ENCODE results near the gene NECAP2.
"Not testable (repeated sequence)": the region's sequence is repeated elsewhere in the genome, so short reads cannot be mapped to it uniquely, and the experiment has no call there.

NECAP2 gene

GRCh38 chr1:16433030-16433429, 7.5 kb upstream of the NECAP2 start:
- no peak for DNase-seq

- DNase-seq: no peak
Measured at GRCh38 chr1:16434007-16434406, 6.5 kb upstream of the NECAP2 start.

- DNase-seq: no peak
Measured at GRCh38 chr1:16434501-16434900, 6.0 kb upstream of the NECAP2 start.

DNA sequence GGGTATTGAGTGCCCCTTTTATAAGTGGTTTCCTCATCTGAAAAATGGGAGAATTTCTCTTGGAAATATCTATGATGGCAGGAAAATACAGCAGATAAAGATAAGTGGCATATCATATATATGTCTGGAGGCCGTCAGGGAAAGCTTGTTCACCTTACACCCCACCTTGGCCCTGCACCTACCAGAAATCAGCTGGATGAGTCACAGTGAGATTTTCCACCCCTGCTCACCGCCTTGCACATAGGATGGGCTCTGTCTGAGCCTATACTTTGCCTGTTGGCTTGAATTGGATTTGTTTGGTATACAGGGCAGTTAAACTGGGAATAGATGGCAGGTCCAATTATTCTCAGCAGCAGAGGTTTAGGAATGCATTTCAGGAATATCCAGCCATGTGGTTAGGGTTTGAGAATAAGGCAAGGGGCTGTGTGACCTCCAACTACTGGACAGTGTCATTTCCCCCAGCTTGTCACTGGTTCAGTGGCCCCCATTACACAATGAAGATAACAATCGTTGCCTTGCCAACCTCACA, 3.5 kb upstream of the NECAP2 start, which contains the start of gene SPATA21:
Gene SPATA21, minus strand, starts transcription at position 479 of the 529 bp plus-strand sequence. CDS start 6,053 bp downstream, outside the sequence.
- DNase-seq: no peak

GRCh38 chr1:16438516-16438915, 2.0 kb upstream of the NECAP2 start:
- DNase-seq: no peak

GRCh38 chr1:16438924-16439323, 1.6 kb upstream of the NECAP2 start:
- no peak for DNase-seq

DNA sequence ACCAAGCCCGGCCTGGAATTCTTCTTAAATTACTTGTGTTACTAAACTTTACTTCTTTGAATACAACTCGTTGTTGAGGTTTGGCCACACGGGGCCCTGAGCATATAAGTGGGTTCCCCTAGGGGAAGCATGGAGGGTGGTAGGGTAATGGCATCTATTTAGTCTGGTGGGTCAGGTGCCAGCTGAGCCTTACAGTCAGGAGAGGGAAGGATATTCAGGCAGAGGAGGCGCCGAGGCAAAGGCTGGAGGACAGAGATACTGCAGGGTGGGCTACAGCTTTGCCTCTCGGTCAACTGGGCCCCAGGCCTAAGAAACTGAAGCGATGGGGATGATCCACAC, 424 bp upstream of the NECAP2 start:
- no peak for DNase-seq

GRCh38 chr1:16441282-16441665, 750 bp downstream of the NECAP2 start:
- no peak for DNase-seq

GRCh38 chr1:16442265-16442664, 1.7 kb downstream of the NECAP2 start:
- DNase-seq: no peak

DNA sequence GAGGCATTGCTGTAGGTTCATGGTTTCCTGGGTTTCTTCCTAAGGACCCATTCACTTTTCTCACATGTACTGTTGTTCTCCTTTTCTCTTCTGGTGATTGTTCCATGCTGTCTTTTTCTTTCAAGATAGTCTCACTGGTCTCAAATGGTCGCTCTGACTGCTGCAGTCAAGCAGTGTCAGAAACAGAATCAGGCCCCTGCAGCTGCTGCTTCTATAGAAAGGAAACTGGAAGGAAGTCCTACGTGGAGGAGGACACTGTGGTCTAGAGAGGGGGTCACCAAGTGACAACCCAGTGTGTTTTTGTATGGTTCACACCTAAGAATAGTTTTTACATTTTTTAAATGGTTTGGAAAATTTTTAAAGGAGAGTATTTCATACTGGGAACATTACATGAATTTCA, 2.4 kb downstream of the NECAP2 start:
- no peak for DNase-seq

DNA sequence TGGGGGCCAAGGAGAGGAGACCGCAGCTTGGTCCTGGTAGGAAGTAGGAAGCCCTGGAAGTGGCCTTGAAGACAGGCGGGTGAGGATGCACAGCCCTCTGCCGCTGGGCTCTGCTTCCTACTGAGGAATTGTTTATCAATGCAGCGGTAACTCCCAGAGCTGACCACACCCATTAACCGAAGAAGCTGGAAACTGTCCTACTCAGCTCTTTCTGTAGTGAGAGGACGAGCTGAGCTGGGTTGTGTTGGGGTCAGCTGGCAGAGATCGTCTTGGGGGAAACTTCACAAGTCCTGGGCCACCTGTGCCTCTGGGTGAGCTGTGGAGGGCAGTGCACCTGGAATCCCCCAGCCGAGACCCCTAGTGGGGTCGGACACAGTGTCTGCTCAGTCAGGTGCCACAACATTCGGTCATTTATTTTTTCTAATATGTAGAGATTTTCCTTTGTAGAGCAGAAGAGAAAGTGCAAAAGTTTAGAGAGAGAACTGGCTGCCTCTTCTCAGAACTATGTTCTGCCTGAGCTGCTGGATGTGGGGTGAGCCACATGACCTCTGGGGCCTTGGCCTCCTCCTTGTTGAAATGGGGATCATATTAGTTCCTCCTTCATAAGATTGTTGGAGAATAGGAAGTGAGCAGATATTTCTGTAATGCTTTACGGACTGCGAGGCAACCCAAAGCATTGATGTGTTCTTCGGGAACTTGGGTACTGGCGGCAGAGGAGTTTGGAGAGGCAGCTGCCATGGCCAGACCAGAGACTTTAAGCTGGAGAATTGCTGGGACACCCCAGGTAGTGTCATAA, 3.6 kb downstream of the NECAP2 start:
- DNase-seq: no peak

- DNase-seq: no peak
Measured at GRCh38 chr1:16445052-16445451, 4.5 kb downstream of the NECAP2 start.

GRCh38 chr1:16446116-16446515, 5.6 kb downstream of the NECAP2 start:
- no peak for DNase-seq

GRCh38 chr1:16447641-16448040, 7.1 kb downstream of the NECAP2 start:
- DNase-seq: no peak

GRCh38 chr1:16449065-16449464, 8.5 kb downstream of the NECAP2 start:
- no peak for DNase-seq

DNA sequence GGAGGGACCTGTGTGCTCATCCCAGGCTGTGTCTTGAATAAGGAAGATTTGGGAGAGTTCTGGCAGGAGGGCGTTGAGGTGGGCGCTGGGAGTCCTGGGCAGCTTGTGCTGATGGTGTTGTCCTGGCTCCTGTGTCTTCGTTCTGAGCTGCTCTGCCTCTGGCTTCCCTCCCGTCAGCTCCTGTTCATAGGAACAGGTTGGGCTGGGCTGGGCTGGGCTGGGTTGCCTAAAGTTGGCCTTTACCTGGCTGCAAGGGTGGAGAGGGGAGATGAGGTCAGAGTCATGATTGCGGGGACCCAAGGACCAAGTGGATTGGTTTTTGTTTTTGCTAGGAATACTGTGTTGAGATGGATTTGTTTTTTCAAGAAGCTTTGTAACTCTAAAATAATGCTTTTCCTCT, 9.1 kb downstream of the NECAP2 start:
- no peak for DNase-seq

GRCh38 chr1:16450863-16451481, 10.4 kb downstream of the NECAP2 start:
- no peak for DNase-seq

DNA sequence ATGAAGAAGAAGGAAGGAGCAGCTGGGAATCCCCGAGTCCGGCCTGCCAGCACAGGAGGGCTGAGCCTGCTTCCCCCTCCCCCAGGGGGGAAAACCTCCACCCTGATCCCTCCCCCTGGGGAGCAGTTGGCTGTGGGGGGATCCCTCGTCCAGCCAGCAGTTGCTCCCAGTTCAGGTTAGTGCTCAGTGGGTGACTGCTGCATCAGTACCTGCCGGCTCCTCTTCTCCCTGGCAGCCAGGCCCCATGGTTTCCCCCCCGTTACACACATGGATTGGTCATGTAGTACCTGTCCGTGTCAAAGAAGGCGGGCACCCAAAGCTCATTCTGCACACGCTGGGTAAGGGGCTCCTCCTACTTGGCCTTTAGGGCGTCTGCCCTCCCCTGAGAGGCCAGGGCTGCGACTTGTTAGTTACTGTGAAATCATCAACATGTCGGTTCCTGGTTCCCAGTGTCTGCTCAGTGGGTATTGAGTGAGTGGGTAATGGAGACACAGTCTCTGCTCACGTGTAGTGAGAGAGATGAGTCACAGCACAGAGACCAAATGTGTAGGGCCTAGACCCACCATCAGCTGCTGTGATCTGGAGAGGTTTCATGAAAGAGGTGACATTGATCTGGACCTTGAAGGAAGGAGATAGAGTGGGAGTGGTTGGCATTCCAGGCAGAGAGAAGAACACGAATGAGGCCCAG, 11.5 kb downstream of the NECAP2 start:
- no peak for DNase-seq

- DNase-seq: not testable (repeated sequence)
Measured at GRCh38 chr1:16454909-16455308, 14.4 kb downstream of the NECAP2 start.

DNA sequence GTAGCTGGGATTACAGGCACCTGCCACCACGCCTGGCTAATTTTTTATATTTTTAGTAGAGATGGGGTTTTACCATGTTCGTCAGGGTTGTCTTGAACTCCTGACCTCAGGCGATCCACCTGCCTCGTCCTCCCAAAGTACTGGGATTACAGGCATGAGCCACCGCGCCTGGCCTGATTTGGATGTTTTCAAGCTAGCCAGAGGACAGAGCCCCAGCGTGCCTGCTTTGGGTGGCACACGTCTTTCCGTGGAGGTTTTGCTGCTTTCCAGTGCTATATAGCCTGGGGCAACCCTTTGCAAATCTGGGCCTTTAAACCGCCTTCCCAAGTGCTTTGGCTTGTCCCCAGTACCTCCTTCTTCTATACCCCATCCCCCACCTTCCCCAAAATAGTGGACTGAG, 15.6 kb downstream of the NECAP2 start:
- DNase-seq: not testable (repeated sequence)

DNA sequence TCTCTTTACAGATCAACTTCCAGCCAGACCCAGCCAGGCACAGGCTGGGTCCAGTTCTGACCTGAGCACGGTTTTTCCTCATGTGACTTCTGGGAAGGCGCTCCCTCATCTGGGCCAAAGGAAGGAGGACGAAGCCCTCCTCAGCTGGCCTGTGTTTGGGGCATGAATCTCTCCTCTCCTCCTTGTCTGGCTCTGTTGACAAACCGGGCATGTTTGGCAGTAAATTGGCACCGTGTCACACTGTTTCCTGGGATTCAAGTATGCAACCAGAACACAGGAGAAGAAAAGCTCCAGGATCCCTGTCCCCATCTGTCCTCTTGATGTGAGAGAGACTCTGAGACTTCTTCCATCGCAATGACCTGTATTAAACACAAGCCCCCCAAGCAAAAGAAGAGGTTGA, 18.3 kb downstream of the NECAP2 start:
- no peak for DNase-seq

DNA sequence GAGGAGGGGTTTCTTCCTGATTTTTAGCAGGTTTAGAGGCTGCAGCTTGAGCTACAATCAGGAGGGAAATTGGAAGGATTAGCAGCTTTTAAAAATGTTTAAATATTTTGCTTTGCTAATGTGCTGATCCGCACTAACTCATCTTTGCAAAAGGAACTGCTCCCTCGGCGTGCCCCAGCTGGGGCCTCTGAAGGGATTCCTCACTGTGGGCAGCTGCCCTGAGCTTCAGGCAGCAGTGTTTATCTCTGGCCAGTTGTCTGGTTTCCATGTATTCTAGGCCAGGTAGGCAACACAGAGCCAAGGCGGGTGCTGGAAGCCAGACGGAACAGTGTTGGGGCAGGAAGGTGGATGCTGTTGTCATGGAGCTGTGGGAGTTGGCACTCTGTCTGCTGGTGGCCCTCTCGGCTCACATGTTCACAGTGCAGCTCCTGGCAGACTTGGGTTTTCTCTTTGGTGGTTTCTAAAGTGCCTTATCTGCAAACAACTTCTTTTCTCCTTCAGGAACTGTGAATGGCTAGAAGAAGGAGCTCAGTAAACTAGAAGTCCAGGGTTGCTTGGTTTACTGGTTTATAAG, 18.9 kb downstream of the NECAP2 start:
- DNase-seq: no peak

GRCh38 chr1:16461681-16462080, 21.2 kb downstream of the NECAP2 start:
- no peak for DNase-seq

Measured in SHP77 treated with DMSO at 0.1 percent for 48 hours (cell line).